ENCODE data around the gene NAV3. TPM values are rescaled to one million over a fixed set of nuclear protein-coding genes. Genes with fewer than 3 reads are reported as not detected.

Gene NAV3
- total and polyA plus RNA-seq, 2 experiments from 2014 or later, result 4.0 to 12.0 TPM

DNA sequence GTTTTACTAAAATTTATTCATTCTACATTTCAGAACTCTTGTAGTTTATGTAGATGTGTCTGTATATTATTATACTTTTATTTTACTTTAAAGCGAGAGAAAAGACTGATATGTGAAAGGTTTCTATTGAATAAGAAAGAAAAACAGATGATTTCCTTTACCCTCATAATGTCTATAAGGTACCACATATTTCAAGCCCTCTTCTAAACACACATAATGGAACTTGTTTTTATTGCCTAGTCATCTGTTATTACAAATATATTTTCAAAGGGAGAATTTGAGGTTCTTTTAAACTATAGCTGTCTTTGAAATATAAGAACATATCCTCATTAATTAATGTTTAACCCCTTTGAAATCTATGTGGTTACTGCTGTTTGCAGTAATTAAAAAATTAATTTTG is 34.5 kb downstream of the NAV3 start (continued):
- TF ChIP-seq, protein P1, sequence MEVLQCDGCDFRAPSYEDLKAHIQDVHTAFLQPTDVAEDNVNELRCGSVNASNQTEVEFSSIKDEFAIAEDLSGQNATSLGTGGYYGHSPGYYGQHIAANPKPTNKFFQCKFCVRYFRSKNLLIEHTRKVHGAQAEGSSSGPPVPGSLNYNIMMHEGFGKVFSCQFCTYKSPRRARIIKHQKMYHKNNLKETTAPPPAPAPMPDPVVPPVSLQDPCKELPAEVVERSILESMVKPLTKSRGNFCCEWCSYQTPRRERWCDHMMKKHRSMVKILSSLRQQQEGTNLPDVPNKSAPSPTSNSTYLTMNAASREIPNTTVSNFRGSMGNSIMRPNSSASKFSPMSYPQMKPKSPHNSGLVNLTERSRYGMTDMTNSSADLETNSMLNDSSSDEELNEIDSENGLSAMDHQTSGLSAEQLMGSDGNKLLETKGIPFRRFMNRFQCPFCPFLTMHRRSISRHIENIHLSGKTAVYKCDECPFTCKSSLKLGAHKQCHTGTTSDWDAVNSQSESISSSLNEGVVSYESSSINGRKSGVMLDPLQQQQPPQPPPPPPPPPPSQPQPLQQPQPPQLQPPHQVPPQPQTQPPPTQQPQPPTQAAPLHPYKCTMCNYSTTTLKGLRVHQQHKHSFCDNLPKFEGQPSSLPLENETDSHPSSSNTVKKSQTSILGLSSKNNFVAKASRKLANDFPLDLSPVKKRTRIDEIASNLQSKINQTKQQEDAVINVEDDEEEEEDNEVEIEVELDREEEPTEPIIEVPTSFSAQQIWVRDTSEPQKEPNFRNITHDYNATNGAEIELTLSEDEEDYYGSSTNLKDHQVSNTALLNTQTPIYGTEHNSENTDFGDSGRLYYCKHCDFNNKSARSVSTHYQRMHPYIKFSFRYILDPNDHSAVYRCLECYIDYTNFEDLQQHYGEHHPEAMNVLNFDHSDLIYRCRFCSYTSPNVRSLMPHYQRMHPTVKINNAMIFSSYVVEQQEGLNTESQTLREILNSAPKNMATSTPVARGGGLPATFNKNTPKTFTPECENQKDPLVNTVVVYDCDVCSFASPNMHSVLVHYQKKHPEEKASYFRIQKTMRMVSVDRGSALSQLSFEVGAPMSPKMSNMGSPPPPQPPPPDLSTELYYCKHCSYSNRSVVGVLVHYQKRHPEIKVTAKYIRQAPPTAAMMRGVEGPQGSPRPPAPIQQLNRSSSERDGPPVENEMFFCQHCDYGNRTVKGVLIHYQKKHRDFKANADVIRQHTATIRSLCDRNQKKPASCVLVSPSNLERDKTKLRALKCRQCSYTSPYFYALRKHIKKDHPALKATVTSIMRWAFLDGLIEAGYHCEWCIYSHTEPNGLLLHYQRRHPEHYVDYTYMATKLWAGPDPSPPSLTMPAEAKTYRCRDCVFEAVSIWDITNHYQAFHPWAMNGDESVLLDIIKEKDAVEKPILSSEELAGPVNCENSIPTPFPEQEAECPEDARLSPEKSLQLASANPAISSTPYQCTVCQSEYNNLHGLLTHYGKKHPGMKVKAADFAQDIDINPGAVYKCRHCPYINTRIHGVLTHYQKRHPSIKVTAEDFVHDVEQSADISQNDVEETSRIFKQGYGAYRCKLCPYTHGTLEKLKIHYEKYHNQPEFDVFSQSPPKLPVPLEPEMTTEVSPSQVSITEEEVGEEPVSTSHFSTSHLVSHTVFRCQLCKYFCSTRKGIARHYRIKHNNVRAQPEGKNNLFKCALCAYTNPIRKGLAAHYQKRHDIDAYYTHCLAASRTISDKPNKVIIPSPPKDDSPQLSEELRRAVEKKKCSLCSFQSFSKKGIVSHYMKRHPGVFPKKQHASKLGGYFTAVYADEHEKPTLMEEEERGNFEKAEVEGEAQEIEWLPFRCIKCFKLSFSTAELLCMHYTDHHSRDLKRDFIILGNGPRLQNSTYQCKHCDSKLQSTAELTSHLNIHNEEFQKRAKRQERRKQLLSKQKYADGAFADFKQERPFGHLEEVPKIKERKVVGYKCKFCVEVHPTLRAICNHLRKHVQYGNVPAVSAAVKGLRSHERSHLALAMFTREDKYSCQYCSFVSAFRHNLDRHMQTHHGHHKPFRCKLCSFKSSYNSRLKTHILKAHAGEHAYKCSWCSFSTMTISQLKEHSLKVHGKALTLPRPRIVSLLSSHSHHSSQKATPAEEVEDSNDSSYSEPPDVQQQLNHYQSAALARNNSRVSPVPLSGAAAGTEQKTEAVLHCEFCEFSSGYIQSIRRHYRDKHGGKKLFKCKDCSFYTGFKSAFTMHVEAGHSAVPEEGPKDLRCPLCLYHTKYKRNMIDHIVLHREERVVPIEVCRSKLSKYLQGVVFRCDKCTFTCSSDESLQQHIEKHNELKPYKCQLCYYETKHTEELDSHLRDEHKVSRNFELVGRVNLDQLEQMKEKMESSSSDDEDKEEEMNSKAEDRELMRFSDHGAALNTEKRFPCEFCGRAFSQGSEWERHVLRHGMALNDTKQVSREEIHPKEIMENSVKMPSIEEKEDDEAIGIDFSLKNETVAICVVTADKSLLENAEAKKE (CRISPR knock-in tag; IDR thresholded peaks at IDR 0.05), result no peak
- TF ChIP-seq NANOG (IDR thresholded peaks at IDR 0.05; ENCODE audit: borderline replicate concordance), result no peak

DNA sequence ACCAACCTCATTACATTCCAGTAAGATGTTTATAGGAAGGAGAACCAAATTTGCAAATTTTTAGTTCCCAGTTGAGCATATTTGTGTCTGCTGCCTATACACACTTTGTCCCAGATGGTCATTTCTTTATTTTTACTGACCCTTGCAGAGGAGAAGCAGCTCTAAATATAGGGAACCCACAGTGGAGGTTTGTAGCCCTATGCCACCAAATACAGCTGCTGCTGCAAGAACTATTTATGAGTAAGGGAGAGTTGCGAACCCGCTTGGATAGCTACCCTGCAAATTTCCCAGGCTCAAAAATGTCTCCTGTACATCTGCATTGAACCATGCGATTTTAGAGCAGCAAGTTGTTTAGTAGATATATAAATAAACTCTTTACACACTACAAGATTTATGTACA is 48.2 kb downstream of the NAV3 start:
- Mint-ChIP-seq H3K4me3 (no peak overlapping the region), H3K4me1 (peaks cover 3% of the 10 kb centered on the region; the same call in 1 of the 3 replicates), H3K36me3 (ENCODE audit: low read depth) (no peaks in the 10 kb centered on the region), H3K9me3 (no peaks in the 10 kb centered on the region), H3K27ac (no peak overlapping the region), H3K27me3 (ENCODE audit: insufficient read depth, low read depth, poor library complexity) (no peaks in the 10 kb centered on the region)
- Histone ChIP-seq H3K4me3 (no peak overlapping the region), H3K9me2 (ENCODE audit: insufficient read depth) (no peaks in the 10 kb centered on the region), H3K36me3 (ENCODE audit: insufficient read depth) (no peaks in the 10 kb centered on the region), H3K4me1 (ENCODE audit: insufficient read depth) (no peaks in the 10 kb centered on the region), H3K4me2 (no peak overlapping the region), H4K20me1 (replicated peaks; ENCODE audit: insufficient read depth) (no peaks in the 10 kb centered on the region), H3K79me2 (replicated peaks; ENCODE audit: insufficient read depth) (no peaks in the 10 kb centered on the region), H3K27ac (ENCODE audit: low read depth) (no peak overlapping the region), H3F3A (replicated peaks; ENCODE audit: low read depth) (no peaks in the 10 kb centered on the region), H3K27me3 (ENCODE audit: insufficient read depth) (no peaks in the 10 kb centered on the region), H2AFZ (no peak overlapping the region)
- no peak for DNase-seq (ENCODE audit: low spot score)
- ATAC-seq, result no peak
- TF ChIP-seq STAT1 (IDR thresholded peaks at IDR 0.05; ENCODE audit: unreplicated experiment) (no peak), EZH2 (IDR thresholded peaks at IDR 0.05; ENCODE audit: low read depth, unreplicated experiment) (no peak), POLR2AphosphoS5 (IDR thresholded peaks at IDR 0.05; ENCODE audit: low read depth) (no peak), ZNF114 (CRISPR knock-in tag; IDR thresholded peaks at IDR 0.05) (no peak), ZNF331 (CRISPR knock-in tag; IDR thresholded peaks at IDR 0.05; ENCODE audit: low read depth) (no peak), NANOG (IDR thresholded peaks at IDR 0.05; ENCODE audit: borderline replicate concordance) (no peak), JUNB (IDR thresholded peaks at IDR 0.05; ENCODE audit: unreplicated experiment) (no peak), EZH2phosphoT487 (IDR thresholded peaks at IDR 0.05; ENCODE audit: unreplicated experiment) (no peak)
- TF ChIP-seq, protein P1 (CRISPR knock-in tag; IDR thresholded peaks at IDR 0.05), result no peak
- TF ChIP-seq, protein P2, sequence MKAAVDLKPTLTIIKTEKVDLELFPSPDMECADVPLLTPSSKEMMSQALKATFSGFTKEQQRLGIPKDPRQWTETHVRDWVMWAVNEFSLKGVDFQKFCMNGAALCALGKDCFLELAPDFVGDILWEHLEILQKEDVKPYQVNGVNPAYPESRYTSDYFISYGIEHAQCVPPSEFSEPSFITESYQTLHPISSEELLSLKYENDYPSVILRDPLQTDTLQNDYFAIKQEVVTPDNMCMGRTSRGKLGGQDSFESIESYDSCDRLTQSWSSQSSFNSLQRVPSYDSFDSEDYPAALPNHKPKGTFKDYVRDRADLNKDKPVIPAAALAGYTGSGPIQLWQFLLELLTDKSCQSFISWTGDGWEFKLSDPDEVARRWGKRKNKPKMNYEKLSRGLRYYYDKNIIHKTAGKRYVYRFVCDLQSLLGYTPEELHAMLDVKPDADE (IDR thresholded peaks at IDR 0.05), result no peak
